Breast epithelium (tissue), 4 donors: Measurements from ENCODE around the gene SEMA3G. TPM values are rescaled to one million over a fixed set of nuclear protein-coding genes. Genes with fewer than 3 reads are reported as not detected.

Source experiments
- DNase-seq, 2 donors: peaks; one replicate each; pipeline ENCODE4 v3.0.0-alpha.2; 2019; ENCODE audit warnings: low spot score in 2 of 2
- H3K27ac ChIP-seq, 2 donors: fragments of 200-600 bp; sonication (generic) in 1 of 2; one replicate each; pipeline ENCODE4 v1.5.1; 2016 to 2019; ENCODE audit warnings: mild to moderate bottlenecking in 1 of 2
- H3K27me3 ChIP-seq, 2 donors: fragments of 200-600 bp; sonication (generic) in 1 of 2; one replicate each; pipeline versions ENCODE4 v1.5.1 to v1.6.0; 2017 to 2019; ENCODE audit warnings: control low read depth in 1 of 2, mild to moderate bottlenecking in 1 of 2
- H3K36me3 ChIP-seq: fragments of 200-600 bp; one replicate; pipeline ENCODE4 v1.5.1; 2019
- H3K4me1 ChIP-seq, 2 donors: fragments of 200-600 bp; sonication (generic); one replicate each; pipeline ENCODE4 v1.5.1; 2016 to 2019; ENCODE audit warnings: control low read depth in 1 of 2
- H3K4me3 ChIP-seq, 3 donors: fragments of 200-600 bp; sonication (generic); 1 replicate in 2 of 3; 2 replicates in 1 of 3; pipeline ENCODE4 v1.5.1; 2016 to 2019; ENCODE audit warnings: mild to moderate bottlenecking in 3 of 3, moderate library complexity in 2 of 3
- H3K9me3 ChIP-seq, 2 donors: fragments of 200-600 bp; sonication (generic) in 1 of 2; one replicate each; pipeline ENCODE4 v1.5.1; 2016 to 2019; ENCODE audit warnings: control low read depth in 1 of 2
- POLR2A ChIP-seq: fragments of 450-650 bp; IDR thresholded peaks from one replicate; pipeline ENCODE4 v1.6.1; 2016; ENCODE audit warnings: antibody characterized with exemption, mild to moderate bottlenecking, moderate library complexity
- POLR2AphosphoS5 ChIP-seq, 3 donors: sonication (generic); formaldehyde crosslinking; IDR thresholded peaks; one replicate each; pipeline ENCODE4 v1.6.1; 2017; ENCODE audit warnings: antibody characterized with exemption in 3 of 3
- intact Hi-C: fragments of 100-400 bp; cut with DNase I; formaldehyde crosslinking; loops from one replicate; pipeline ENCODE4 v1.15.1; 2023; ENCODE audit warnings: low total_unique reads
- total RNA-seq, 3 donors: library from RNA; depleted of rRNA; stranded (reverse); fragments of >200 nt; gene quantifications; one replicate each; pipeline ENCODE4 v1.1.0, GENCODE V29; 2016
- TF ChIP-seq, protein P1 (sequence below), 3 donors: fragments of 450-650 bp; IDR thresholded peaks; one replicate each; pipeline ENCODE4 v1.5.1; 2016 to 2017; ENCODE audit warnings: antibody characterized with exemption in 3 of 3, mild to moderate bottlenecking in 3 of 3, moderate library complexity in 3 of 3

The SEMA3G gene
- total RNA-seq, 3 donors from 2014 or later, result 12.3 to 255 (median 70.1) TPM

DNA sequence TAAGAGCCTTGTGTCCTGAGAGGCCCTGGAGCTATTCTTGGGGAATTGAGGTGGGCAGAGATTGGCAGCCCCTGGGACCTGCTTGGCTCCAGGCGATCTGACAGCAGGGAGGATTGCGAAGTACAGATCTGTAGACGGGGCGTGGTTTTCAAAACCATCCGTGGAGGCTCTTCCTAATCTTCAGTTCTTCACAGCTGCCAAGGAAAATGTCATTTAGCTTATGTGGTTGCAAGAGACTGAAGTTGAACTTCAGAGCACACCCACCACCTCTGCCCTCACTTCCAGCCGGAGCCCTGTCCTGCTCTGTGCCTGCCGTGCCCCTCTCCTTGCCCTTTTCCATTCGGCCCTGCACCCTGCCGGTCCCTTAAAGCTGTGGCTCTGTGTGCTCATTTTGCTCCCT, 23.4 kb upstream of the SEMA3G start:
- no peak for DNase-seq
- intact Hi-C loops, result no loop called here
- TF ChIP-seq POLR2AphosphoS5 (IDR thresholded peaks at IDR 0.05) (no peak), POLR2A (no peak)
- TF ChIP-seq, protein P1, sequence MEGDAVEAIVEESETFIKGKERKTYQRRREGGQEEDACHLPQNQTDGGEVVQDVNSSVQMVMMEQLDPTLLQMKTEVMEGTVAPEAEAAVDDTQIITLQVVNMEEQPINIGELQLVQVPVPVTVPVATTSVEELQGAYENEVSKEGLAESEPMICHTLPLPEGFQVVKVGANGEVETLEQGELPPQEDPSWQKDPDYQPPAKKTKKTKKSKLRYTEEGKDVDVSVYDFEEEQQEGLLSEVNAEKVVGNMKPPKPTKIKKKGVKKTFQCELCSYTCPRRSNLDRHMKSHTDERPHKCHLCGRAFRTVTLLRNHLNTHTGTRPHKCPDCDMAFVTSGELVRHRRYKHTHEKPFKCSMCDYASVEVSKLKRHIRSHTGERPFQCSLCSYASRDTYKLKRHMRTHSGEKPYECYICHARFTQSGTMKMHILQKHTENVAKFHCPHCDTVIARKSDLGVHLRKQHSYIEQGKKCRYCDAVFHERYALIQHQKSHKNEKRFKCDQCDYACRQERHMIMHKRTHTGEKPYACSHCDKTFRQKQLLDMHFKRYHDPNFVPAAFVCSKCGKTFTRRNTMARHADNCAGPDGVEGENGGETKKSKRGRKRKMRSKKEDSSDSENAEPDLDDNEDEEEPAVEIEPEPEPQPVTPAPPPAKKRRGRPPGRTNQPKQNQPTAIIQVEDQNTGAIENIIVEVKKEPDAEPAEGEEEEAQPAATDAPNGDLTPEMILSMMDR (IDR thresholded peaks at IDR 0.05), result no peak
- Histone ChIP-seq H3K27ac (no peak overlapping the region), H3K9me3 (no peaks in the 10 kb centered on the region), H3K4me3 (peak overlapping the region in 1 of 3 donors; percentile 22), H3K4me1 (peaks cover 0 to 8% of the 10 kb centered on the region in 2 donors), H3K27me3 (no peaks in the 10 kb centered on the region), H3K36me3 (no peaks in the 10 kb centered on the region)

DNA sequence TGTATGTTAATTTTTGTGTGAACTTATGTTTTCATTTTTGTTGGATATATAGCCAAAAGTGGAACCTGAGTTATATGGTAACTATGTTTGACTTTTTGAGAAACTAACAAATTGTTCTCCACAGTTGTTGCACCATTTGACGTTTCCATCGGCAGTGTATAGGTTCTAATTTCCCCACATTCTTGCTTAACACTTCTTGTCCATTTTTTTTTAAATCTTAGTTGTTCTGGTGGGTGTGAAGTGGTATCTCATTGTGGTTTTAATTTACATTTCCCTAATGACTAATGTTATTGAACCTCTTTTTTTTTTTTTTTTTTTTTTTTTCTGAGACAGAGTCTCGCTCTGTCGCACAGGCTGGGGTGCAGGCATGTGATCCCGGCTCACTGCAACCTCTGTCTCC, 18.5 kb upstream of the SEMA3G start:
- no peak overlapping the region for H3K4me3 ChIP-seq
- H3K27ac ChIP-seq, result no peak overlapping the region
- no peaks in the 10 kb centered on the region for H3K36me3 ChIP-seq
- H3K9me3 ChIP-seq, result no peaks in the 10 kb centered on the region
- TF ChIP-seq, protein P1 (IDR thresholded peaks at IDR 0.05), result no peak
- TF ChIP-seq POLR2AphosphoS5 (IDR thresholded peaks at IDR 0.05), result no peak
- TF ChIP-seq POLR2A, result no peak
- intact Hi-C loops, result no loop called here
- DNase-seq, result no peak
- no peaks in the 10 kb centered on the region for H3K4me1 ChIP-seq
- no peaks in the 10 kb centered on the region for H3K27me3 ChIP-seq

DNA sequence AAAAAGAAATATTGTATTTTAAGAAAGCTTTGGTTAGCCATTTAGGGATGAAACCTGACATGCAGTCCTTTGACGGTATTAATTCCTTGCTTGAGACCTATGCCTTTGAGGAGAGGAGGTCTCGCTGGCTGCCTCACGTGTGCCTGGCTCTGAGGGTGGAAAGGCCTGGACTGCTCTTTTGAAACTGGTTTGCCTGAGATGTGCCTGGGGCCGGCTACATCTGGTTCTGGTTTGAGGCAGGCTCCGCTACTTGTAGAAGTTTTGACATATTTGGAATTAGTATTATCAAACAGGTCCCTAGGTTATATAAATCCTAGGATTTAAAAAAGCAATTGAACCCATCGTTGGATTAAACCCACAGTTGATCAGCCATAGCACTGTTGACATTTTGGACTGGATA, 17.0 kb upstream of the SEMA3G start:
- no peak for DNase-seq
- peaks cover 0 to 8% of the 10 kb centered on the region in 2 donors for H3K4me1 ChIP-seq
- no peak overlapping the region for H3K27ac ChIP-seq
- no peaks in the 10 kb centered on the region for H3K27me3 ChIP-seq
- no peak overlapping the region for H3K4me3 ChIP-seq
- no peaks in the 10 kb centered on the region for H3K9me3 ChIP-seq
- intact Hi-C loops, result no loop called here
- no peaks in the 10 kb centered on the region for H3K36me3 ChIP-seq
- no peak for TF ChIP-seq POLR2A
- TF ChIP-seq, protein P1 (IDR thresholded peaks at IDR 0.05), result no peak
- TF ChIP-seq POLR2AphosphoS5 (IDR thresholded peaks at IDR 0.05), result no peak

DNA sequence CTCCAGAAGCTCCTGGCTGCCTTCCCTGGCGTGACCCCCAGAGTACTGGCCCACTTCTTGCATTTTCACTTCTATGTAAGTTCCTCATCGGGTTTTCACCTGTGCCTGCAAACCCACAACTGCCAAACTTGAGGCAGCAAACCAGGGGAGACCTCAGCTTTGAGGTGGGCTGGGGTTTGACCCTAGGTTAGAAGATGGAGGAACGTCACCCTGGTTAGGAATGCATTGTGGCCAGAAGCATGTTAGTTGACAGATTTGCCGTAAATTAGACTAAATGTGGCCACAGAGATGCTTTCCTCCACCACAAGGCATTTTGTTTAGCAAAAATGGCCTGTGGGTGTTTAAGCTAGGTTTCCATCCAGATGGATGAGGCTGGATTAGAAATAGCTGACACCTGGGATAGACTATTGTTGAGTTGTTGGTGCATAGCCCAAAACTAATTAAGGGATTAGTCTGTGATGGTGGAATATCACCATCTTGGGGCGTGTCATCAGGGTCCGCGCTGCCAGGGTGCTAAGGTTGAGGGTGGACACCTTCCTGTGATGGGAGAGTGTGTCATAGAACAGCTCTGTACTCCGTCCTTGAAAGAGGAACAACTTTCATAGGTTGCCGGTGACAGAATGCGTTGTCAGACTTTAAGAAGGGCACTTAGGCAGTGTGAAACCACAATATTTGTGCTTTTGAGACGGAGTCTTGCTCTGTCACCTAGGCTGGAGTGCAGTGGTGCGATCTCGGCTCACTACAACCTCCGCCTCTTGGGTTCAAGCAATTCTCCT, 14.1 kb upstream of the SEMA3G start:
- no peaks in the 10 kb centered on the region for H3K36me3 ChIP-seq

More for the DNA sequence above, 14.1 kb upstream of the SEMA3G start:
- no peak for DNase-seq
- H3K27ac ChIP-seq, result peak overlapping the region in 1 of 2 donors; percentile 5
- peaks cover 0 to 15% of the 10 kb centered on the region in 2 donors for H3K4me1 ChIP-seq
- intact Hi-C loops, result no loop called here
- H3K9me3 ChIP-seq, result no peaks in the 10 kb centered on the region
- TF ChIP-seq POLR2A (no peak), POLR2AphosphoS5 (IDR thresholded peaks at IDR 0.05) (no peak)
- TF ChIP-seq, protein P1 (IDR thresholded peaks at IDR 0.05), result no peak
- no peaks in the 10 kb centered on the region for H3K27me3 ChIP-seq
- peak overlapping the region in 1 of 3 donors; percentile 4 for H3K4me3 ChIP-seq
